GM12878 (cell line): ENCODE results near the gene POLR2F. TPM values are rescaled to one million over a fixed set of nuclear protein-coding genes. Genes with fewer than 3 reads are reported as not detected.

Source experiments
- ATAC-seq: fragments of 200-7000 bp; cut with Tn5 transposase; 3 replicates; pipeline ENCODE4 v1.9.1; 2020; ENCODE audit warnings: mild to moderate bottlenecking, moderate library complexity
- BruUV-seq: library from RNA; stranded (reverse); fragments of 400-500 nt; replicated peaks from 2 replicates; lab custom pipeline; 2021; lab: Mats Ljungman, UMichigan
- CTCF ChIA-PET: fragments of 300-600 bp; sonication (Branson Sonifier 250); formaldehyde crosslinking; extraction: SDS; loops from one replicate; lab custom pipeline; 2021; ENCODE audit warnings: inconsistent platforms; lab: Yijun Ruan, JAX
- POLR2A ChIA-PET: fragments of 350-600 bp; formaldehyde crosslinking; extraction: SDS; loops from one replicate; lab custom pipeline; 2021; ENCODE audit warnings: inconsistent platforms; lab: Charles Lee
- RAD21 ChIA-PET: fragments of 300-600 bp; sonication (Branson Sonifier 250); formaldehyde crosslinking; loops from one replicate; lab custom pipeline; 2023; ENCODE audit warnings: antibody characterized with exemption; ENCODE audit not compliant: unreplicated experiment; lab: Charles Lee
- SMC1A ChIA-PET: fragments of 300-600 bp; sonication (Branson Sonifier 250); formaldehyde crosslinking; loops from one replicate; lab custom pipeline; 2023; ENCODE audit not compliant: unreplicated experiment, uncharacterized antibody; lab: Charles Lee
- DNase-seq: peaks from one replicate; pipeline ENCODE4 v3.0.0-alpha.2; 2011; ENCODE audit warnings: low read depth, low spot score
- FAIRE-seq: peaks from 3 replicates; lab custom pipeline; 2011; peaks lifted over from hg19 to GRCh38; lab: Jason Lieb, UNC
- H2AFZ ChIP-seq: 2 replicates; pipeline ENCODE4 v1.6.0; 2011; ENCODE audit warnings: low read depth, low read length, control low read depth; ENCODE audit not compliant: control insufficient read depth
- H3K27ac ChIP-seq: 2 replicates; pipeline ENCODE4 v1.5.1; 2011; ENCODE audit warnings: control low read depth; ENCODE audit not compliant: control insufficient read depth, insufficient read depth
- H3K27me3 ChIP-seq, 2 experiments: replicated peaks in 1 of 2; 2 replicates each; pipeline versions ENCODE4 v1.6.0 to v1.6.1; 2011; ENCODE audit warnings: low read length in 1 of 2; ENCODE audit not compliant: control insufficient read depth in 2 of 2, insufficient read depth in 2 of 2
- H3K36me3 ChIP-seq, 2 experiments: 2 replicates each; pipeline ENCODE4 v1.5.1; 2011; ENCODE audit warnings: low read length in 1 of 2; ENCODE audit not compliant: control insufficient read depth in 2 of 2, insufficient read depth in 2 of 2
- H3K4me1 ChIP-seq: 2 replicates; pipeline ENCODE4 v1.6.1; 2011; ENCODE audit warnings: mild to moderate bottlenecking, low read length, moderate library complexity, mixed read lengths; ENCODE audit not compliant: control insufficient read depth, insufficient read depth
- H3K4me2 ChIP-seq: 2 replicates; pipeline ENCODE4 v1.6.0; 2011; ENCODE audit warnings: control low read depth; ENCODE audit not compliant: control insufficient read depth, insufficient read depth
- H3K4me3 ChIP-seq: fragments of 200-600 bp; sonication (generic); 2 replicates; pipeline ENCODE4 v1.5.1; 2016
- H3K79me2 ChIP-seq: 2 replicates; pipeline ENCODE4 v1.6.0; 2011; ENCODE audit warnings: low read length; ENCODE audit not compliant: control insufficient read depth, insufficient read depth
- H3K9ac ChIP-seq: 2 replicates; pipeline ENCODE4 v1.8.0; 2011; ENCODE audit warnings: low read length, control low read depth, mixed read lengths; ENCODE audit not compliant: control insufficient read depth, insufficient read depth
- H3K9me3 ChIP-seq: replicated peaks from 3 replicates; pipeline ENCODE4 v1.5.1; 2011; ENCODE audit warnings: mild to moderate bottlenecking, low read length; ENCODE audit not compliant: control insufficient read depth, insufficient read depth
- H4K20me1 ChIP-seq: 2 replicates; pipeline ENCODE4 v1.6.0; 2011; ENCODE audit not compliant: control insufficient read depth, insufficient read depth
- BACH1 ChIP-seq: fragments of 450-650 bp; IDR thresholded peaks from 2 replicates; pipeline ENCODE4 v1.6.1; 2017; ENCODE audit warnings: mild to moderate bottlenecking, borderline replicate concordance
- BMI1 ChIP-seq: fragments of 450-650 bp; IDR thresholded peaks from 2 replicates; pipeline ENCODE4 v1.6.1; 2016; ENCODE audit warnings: mild to moderate bottlenecking, moderate library complexity, borderline replicate concordance
- CBFB ChIP-seq: IDR thresholded peaks from 2 replicates; pipeline ENCODE4 v1.6.1; 2016; ENCODE audit warnings: antibody characterized with exemption, low read depth
- CHD4 ChIP-seq: fragments of 200-600 bp; sonication (generic); IDR thresholded peaks from 2 replicates; pipeline ENCODE4 v1.6.1; 2016; ENCODE audit warnings: mild to moderate bottlenecking
- CTCF ChIP-seq, 3 experiments: IDR thresholded peaks in 2 of 3; conservative IDR thresholded peaks in 1 of 3; 2 replicates each; pipeline ENCODE4 v1.5.1; 2011; ENCODE audit warnings: low read depth in 3 of 3, low read length in 3 of 3, mild to moderate bottlenecking in 3 of 3, control low read depth in 2 of 3, moderate library complexity in 2 of 3, inconsistent platforms in 1 of 3, mixed read lengths in 1 of 3; ENCODE audit not compliant: control insufficient read depth in 2 of 3, insufficient read depth in 1 of 3; ENCODE audit errors: extremely low read depth in 1 of 3
- LARP7 ChIP-seq: fragments of 450-650 bp; IDR thresholded peaks from 2 replicates; pipeline ENCODE4 v1.6.1; 2017; ENCODE audit warnings: mild to moderate bottlenecking
- PAX8 ChIP-seq: fragments of 450-650 bp; IDR thresholded peaks from 2 replicates; pipeline ENCODE4 v1.6.1; 2017; ENCODE audit warnings: mild to moderate bottlenecking, moderate library complexity
- PKNOX1 ChIP-seq: fragments of 450-650 bp; IDR thresholded peaks from 2 replicates; pipeline ENCODE4 v1.6.1; 2016; ENCODE audit warnings: mild to moderate bottlenecking
- SUPT20H ChIP-seq: IDR thresholded peaks from 2 replicates; pipeline ENCODE4 v1.6.1; 2011; ENCODE audit warnings: low read depth, mild to moderate bottlenecking, low read length, moderate library complexity, borderline replicate concordance; ENCODE audit not compliant: control insufficient read depth
- ZBTB11 ChIP-seq: fragments of 450-650 bp; formaldehyde crosslinking; IDR thresholded peaks from 2 replicates; pipeline ENCODE4 v1.5.0; 2022; ENCODE audit warnings: mild to moderate bottlenecking, missing genetic modification characterization
- WGBS: methylation state at CpG from one replicate; pipeline ENCODE4 v1.1.6; 2016; ENCODE audit warnings: low lambda C conversion rate; ENCODE audit not compliant: insufficient replicate concordance, insufficient coverage; ENCODE audit errors: missing lambda C conversion rate; 5-methylcytosine and 5-hydroxymethylcytosine counted together
- in situ Hi-C: fragments of 300-500 bp; cut with MboI; formaldehyde crosslinking; loops from 9 replicates; pipeline ENCODE4 v1.14.3; 2018; ENCODE audit warnings: mixed read lengths
- intact Hi-C: fragments of 100-400 bp; cut with micrococcal nuclease; formaldehyde crosslinking; loops from one replicate; pipeline ENCODE4 v1.14.2; 2022; ENCODE audit not compliant: unreplicated experiment
- polyA plus RNA-seq, 11 experiments: library from polyadenylated mRNA; depleted of rRNA in 4 of 11; unstranded in 6 of 11; stranded (reverse) in 5 of 11; fragments of >200 nt; fragmentation: Nextera tagmentation in 4 of 11; fragmentation: Illumina TruSeq in 1 of 11; extraction: Ambion mirVana in 4 of 11; extraction: Trizol in 1 of 11; gene quantifications; 1 replicate in 1 of 11; 2 replicates in 10 of 11; pipeline versions ENCODE4 v1.2.1 to v1.2.3, GENCODE V29; 2011 to 2016; ENCODE audit warnings: inconsistent platforms in 2 of 11, missing spikeins in 2 of 11, low read depth in 1 of 11
- total RNA-seq, 4 experiments: library from RNA; depleted of rRNA in 3 of 4; stranded (reverse); fragments of >200 nt in 3 of 4; fragmentation: Illumina TruSeq in 1 of 4; extraction: Trizol in 1 of 4; gene quantifications; 2 replicates each; pipeline versions ENCODE4 v1.2.1 to v1.2.3, GENCODE V29; 2013 to 2021
- TF ChIP-seq, protein P1 (sequence below): IDR thresholded peaks from 2 replicates; pipeline ENCODE4 v1.6.1; 2011; ENCODE audit warnings: mild to moderate bottlenecking, low read depth, low read length, moderate library complexity; ENCODE audit not compliant: insufficient replicate concordance

Gene POLR2F
- total and polyA plus RNA-seq, 10 of the 15 experiments (the other 5 are each of a cell fraction or from before 2014, with no cell fraction given) = 71.9 to 218 (median 100.0) TPM

GRCh38 chr22:37985050-37985585 is 31.6 kb downstream of the POLR2F start (continued):
- TF ChIP-seq ZBTB11 (CRISPR knock-in tag) (no peak), PKNOX1 (no peak), PAX8 (no peak), CBFB (no peak)
- TF ChIP-seq, all 136 proteins: peak for 0

GRCh38 chr22:37985751-37986281 is 32.3 kb downstream of the POLR2F start:
- Histone ChIP-seq H4K20me1 (no peaks in the 10 kb centered on the region), H3K36me3 (no peaks in the 10 kb centered on the region), H3K4me1 (no peaks in the 10 kb centered on the region), H3K27ac (no peak overlapping the region), H3K79me2 (no peaks in the 10 kb centered on the region), H3K4me2 (no peak overlapping the region), H3K27me3 (no peaks in the 10 kb centered on the region), H2AFZ (no peak overlapping the region), H3K9me3 (no peaks in the 10 kb centered on the region), H3K9ac (no peak overlapping the region), H3K4me3 (no peak overlapping the region)
- 80% methylated on average over 19 of the region's 27 CpGs for WGBS
- DNase-seq (no peak), FAIRE-seq (no peak), ATAC-seq (no peak)
- POLR2A ChIA-PET = interaction anchor here (0.7 kb wide), 1 partner anchor 19 kb away, joined by 3 read pairs; no protein-coding TSS in a partner anchor
- BruUV-seq = no TSS peak
- CTCF ChIA-PET = no interaction called here
- in situ Hi-C loops = no loop called here
- intact Hi-C loops = no loop called here
- SMC1A ChIA-PET = no interaction called here
- RAD21 ChIA-PET = no interaction called here
- TF ChIP-seq BACH1 = no peak
- no peak for TF ChIP-seq CBFB
- TF ChIP-seq BMI1 = no peak
- no peak for TF ChIP-seq SUPT20H
- no peak for TF ChIP-seq LARP7
- TF ChIP-seq CHD4 = no peak
- TF ChIP-seq, protein P1, sequence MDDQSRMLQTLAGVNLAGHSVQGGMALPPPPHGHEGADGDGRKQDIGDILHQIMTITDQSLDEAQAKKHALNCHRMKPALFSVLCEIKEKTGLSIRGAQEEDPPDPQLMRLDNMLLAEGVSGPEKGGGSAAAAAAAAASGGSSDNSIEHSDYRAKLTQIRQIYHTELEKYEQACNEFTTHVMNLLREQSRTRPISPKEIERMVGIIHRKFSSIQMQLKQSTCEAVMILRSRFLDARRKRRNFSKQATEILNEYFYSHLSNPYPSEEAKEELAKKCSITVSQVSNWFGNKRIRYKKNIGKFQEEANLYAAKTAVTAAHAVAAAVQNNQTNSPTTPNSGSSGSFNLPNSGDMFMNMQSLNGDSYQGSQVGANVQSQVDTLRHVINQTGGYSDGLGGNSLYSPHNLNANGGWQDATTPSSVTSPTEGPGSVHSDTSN = no peak
- no peak for TF ChIP-seq CTCF (IDR thresholded peaks at IDR 0.05 in 2 of 3, conservative IDR thresholded peaks at IDR 0.05 in 1 of 3; ENCODE audit: control insufficient read depth in 2 of 3, extremely low read depth in 1 of 3, insufficient read depth in 1 of 3, low read depth in 3 of 3, low read length in 3 of 3)
